HL-60/S4 (cell line): ENCODE measurements around the gene PODXL2.
"Not testable (repeated sequence)": the region's sequence is repeated elsewhere in the genome, so short reads cannot be mapped to it uniquely, and the experiment has no call there.

Source experiments
- in situ Hi-C: fragments of 300-500 bp; cut with MboI; formaldehyde crosslinking; loops from 2 replicates; pipeline ENCODE4 v1.14.3; 2022; ENCODE audit warnings: low sequenced_read_pairs

The PODXL2 gene

DNA sequence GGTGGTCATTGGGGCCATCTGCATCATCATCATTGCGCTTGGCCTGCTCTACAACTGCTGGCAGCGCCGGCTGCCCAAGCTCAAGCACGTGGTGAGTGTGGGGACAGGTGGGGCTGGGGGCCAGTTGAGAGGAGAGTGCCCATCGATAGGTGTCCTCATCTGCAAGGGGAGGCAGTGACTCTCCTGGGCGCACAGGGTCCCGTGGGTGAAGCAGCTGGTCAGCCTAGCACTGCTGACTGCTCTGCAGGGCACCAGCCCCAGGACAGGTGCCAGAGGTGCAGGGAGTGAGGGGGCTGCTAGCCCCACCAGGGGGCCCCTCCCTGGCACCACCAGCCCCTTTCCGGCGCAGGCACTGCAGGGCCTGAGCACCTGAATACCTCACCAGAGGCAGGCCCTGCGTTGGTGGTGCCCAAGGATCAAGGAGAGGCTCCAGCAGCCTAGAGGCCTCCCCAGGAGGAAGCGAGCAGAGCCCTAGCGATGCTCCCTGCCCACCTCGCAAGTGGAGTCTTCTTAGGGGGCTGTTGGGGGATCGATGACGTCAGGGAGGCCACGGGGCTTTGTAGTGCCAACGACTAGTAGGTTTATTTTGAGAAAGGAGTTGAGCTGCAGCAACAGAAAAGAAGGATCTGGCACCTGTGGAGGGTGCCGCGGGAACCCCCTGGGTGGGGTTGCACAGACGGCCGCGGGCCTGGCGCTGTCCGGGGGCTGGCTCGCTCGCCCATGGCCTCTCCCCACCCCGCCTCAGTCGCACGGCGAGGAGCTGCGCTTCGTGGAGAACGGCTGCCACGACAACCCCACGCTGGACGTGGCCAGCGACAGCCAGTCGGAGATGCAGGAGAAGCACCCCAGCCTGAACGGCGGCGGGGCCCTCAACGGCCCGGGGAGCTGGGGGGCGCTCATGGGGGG lies 42.8 kb downstream of the PODXL2 start:
- in situ Hi-C loops: loop anchor here (25.0 kb wide), 1 partner anchor 166 kb away; no protein-coding TSS in a partner anchor

DNA sequence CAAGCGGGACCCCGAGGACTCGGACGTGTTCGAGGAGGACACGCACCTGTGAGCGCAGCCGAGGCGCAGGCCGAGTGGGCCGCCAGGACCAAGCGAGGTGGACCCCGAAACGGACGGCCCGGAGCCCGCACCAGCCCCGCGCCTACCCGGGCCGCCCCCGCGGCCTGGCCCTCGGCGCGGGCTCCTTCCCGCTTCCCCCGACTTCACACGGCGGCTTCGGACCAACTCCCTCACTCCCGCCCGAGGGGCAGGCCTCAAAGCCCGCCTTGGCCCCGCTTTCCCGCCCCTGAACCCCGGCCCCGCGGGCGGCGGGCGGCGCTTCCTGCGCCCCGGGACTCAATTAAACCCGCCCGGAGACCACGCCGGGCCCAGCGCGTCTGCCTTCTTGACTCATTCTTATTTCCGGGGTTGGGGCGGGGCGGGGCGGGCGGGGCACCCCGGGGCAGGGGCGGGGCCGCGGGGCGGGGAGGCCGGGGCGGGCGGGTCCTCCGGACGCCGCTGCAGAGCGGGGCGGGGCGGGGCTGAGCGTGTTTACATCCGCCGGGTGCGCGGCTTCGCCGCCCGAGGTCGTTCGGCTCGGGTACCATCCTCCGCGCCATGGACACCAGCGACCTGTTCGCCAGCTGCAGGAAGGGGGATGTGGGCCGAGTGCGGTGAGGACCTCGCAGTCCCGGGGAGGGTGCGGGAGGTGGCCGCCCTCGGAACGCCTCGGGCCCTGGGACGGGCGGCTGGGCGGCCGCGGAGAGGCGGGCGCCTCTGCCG lies 43.6 kb downstream of the PODXL2 start, which contains the start of gene ABTB1:
ABTB1 (plus strand) TSS at position 524 of the 762 bp plus-strand sequence; CDS start at position 598, 74 bp downstream.
- in situ Hi-C loops: loop anchor here (25.0 kb wide), 1 partner anchor 165 kb away; no protein-coding TSS in a partner anchor

DNA sequence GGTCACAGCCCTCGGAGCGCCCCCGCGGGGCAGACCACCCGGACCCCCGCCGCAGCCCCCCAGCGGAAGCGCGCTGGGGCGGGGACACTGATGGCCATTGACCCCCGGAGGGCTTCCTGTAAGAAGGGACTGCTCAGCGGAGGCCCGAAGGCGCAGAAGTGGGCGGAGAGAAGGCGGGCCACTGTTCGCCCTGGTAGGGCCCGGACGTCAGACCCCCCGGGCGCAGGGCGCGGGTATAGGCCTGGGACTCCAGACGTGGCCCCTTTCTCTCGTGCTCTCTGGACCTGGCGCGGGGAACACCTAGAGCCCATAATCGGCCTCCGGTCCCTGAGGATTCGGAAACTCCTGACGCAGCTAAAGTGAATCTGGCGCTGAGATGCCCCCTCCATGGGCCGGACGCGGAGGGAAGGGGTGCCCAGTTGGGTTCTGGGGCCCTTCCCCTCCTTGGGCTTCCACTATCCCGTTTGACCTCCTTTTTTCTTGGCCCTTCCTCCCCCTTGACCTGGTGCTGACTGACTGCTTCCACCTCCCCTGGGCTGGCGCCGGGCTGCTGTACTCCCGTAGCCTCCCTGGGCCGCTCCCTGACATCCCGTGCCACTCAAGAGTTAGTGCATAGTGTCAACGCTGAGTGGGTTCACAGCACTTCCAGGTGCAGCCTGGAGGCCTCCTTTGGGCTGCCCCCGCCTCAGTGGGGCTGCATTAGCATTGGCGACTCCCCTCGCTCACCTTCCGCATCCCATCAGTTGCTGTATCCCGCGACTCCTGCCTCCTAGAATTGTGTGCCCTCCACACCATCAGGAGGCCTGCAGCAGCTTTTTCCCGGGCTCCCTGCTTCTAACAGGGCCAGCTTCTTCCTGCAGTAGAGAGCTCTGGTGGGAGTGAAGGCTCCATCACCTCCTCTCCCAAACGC lies 44.5 kb downstream of the PODXL2 start:
- in situ Hi-C loops: loop anchor here (25.0 kb wide), 1 partner anchor 164 kb away; no protein-coding TSS in a partner anchor

DNA sequence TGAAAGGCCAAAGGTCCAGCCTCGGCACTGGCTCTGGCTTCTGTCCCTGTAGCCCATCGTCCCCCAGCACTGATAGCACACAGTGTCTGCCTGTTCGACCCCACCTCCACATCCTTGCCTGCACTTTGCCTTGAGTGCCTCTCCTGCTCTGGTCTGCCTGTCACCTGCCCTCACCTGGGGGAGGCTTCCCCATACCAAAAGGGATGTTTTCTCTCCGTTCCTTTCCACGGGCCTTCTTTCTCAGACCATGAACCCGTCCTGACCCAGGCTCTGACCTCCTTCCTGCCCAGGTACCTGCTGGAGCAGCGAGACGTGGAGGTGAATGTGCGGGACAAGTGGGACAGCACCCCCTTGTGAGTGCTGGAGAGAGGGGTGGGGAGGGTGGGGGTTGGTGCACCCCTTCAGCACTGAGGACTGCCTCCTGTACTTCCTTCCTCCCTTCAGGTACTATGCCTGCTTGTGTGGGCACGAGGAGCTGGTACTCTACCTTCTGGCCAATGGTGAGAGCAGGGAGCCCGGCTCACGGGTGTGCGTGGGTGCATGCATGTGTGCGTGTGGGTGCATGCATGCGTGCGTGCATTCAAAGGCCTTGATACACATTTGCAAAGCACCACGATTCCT lies 45.2 kb downstream of the PODXL2 start:
- in situ Hi-C loops: loop anchor here (25.0 kb wide), 1 partner anchor 163 kb away; no protein-coding TSS in a partner anchor

DNA sequence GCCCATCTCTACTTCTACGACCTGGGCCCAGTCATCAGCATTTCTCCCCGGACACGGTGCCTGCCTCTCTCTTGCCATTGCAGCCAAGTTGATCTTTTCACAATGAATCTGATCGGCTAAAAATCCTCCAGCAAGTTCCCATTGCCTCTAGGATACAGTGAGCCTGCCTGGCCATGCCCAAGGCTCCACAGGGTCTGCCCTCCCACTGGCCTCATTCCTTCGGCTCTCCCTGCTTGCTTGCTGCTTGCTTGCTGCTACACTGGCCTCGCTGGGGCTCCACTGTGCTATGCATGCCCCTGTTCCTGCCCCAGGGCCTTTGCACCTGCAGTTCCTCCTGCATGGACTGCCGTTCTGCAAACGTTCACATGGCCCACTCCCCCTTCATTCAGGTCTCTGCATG lies 45.8 kb downstream of the PODXL2 start:
- in situ Hi-C loops: loop anchor here (25.0 kb wide), 1 partner anchor 163 kb away; no protein-coding TSS in a partner anchor

DNA sequence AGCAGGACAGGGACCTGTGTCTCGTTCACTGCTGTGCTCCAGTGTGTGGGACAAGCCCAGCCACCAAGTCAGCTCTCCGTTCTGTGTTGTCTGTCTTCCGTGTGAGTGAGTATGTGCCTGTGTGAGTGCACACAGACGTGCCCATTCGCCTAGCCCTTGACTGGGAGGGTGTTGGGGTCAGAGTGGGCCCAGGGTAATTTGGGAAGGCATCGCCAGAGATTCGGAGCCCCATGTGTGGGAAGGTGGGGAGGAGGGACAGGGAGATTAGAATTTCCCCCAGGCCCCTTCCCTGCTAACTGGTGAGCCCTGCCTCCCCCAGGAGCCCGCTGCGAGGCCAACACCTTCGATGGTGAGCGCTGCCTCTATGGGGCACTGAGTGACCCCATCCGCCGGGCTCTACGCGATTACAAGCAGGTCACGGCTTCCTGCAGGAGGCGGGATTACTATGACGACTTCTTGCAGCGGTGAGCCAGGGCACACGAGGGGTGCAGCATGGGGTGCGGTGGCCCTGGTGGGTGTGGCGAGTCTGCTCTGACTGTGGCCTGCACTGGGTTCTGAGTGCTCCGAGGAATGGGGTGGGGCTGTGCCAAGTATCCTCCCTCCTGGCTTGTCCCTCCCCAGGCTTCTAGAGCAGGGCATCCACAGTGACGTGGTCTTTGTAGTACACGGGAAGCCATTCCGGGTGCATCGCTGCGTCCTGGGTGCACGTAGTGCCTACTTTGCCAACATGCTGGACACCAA lies 46.8 kb downstream of the PODXL2 start:
- in situ Hi-C loops: no loop called here

DNA sequence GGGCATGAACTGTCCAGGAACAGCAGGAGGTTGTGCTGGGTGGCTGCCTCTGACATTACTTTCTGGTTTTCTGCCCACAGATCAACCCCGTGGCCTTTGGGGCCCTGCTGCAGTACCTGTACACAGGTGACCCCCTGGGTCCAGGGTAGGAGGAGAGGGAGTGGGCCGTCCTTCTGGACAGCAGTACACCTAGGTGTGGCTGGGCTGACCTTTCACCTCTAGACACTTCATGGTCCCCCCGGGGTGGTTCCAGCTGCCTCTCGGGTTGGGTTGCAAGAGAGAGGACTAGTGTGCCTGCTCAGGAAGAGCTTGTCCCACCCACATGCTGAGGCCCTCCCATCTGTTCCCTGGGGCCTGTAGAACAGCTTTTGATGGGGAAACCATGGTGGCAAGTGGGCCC lies 47.5 kb downstream of the PODXL2 start:
- in situ Hi-C loops: no loop called here

DNA sequence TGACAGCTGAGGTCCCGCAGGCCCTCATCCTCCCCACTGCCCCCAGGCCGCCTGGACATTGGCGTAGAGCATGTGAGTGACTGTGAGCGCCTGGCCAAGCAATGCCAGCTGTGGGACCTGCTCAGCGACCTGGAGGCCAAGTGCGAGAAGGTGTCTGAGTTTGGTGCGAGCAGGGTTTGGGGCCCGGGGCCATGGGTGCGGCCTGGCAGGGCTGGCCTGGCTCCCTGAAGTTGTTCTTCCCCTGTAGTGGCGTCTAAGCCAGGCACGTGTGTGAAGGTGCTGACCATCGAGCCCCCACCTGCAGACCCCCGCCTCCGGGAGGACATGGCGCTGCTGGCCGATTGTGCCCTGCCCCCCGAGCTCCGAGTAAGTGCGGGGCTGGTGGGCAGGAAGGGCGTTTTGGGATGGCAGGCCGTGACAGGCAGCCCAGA lies 48.0 kb downstream of the PODXL2 start:
- in situ Hi-C loops: no loop called here

DNA sequence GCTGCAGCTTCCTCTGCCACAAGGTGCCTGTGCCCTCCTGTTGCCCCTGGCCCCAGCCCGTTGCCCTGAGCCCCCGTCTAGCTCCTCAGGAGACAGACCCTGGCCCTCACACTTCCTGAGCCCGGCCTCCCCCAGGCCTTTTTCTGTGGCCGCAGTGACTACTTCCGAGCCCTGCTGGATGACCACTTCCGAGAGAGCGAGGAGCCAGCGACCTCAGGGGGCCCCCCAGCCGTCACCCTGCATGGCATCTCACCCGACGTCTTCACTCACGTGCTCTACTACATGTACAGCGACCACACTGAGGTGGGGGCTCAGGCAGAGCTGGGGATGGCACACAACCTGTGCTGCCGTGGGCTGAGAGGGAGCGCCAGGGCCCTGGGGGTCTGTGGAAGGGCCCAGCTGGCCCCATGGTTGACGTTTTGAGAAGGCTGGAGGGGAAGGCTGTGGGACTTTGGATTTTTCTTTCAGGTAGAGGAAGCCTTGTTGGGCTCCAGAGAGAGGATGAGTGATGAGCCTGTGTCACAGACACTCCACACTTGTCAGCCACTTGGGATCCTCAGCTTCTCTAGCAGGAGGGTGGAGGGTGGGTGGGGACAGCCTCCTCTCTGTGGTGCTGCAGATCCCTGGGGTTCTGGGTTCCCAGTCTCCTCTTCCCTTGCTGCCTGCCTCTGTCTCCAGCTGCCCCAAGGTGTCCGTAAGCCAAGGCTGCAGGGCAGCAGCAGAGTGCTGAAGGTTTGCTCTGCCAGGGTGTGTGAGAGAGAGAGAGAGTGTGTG lies 48.7 kb downstream of the PODXL2 start:
- in situ Hi-C loops: no loop called here

DNA sequence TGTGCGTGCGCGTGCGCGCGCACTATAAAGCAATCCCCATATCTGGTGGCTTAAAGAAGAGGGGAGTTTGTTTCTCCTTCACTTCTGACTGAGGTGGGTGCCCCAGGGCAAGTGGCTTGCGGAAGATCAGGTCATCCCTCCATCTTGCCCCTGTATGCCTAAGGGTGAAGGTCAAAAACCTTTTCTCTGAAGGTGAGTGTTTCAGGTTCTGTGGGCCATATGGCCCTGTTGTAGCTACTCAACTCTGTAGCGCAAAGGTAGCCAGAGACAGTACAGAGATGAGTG lies 49.3 kb downstream of the PODXL2 start:
- in situ Hi-C loops: no loop called here

DNA sequence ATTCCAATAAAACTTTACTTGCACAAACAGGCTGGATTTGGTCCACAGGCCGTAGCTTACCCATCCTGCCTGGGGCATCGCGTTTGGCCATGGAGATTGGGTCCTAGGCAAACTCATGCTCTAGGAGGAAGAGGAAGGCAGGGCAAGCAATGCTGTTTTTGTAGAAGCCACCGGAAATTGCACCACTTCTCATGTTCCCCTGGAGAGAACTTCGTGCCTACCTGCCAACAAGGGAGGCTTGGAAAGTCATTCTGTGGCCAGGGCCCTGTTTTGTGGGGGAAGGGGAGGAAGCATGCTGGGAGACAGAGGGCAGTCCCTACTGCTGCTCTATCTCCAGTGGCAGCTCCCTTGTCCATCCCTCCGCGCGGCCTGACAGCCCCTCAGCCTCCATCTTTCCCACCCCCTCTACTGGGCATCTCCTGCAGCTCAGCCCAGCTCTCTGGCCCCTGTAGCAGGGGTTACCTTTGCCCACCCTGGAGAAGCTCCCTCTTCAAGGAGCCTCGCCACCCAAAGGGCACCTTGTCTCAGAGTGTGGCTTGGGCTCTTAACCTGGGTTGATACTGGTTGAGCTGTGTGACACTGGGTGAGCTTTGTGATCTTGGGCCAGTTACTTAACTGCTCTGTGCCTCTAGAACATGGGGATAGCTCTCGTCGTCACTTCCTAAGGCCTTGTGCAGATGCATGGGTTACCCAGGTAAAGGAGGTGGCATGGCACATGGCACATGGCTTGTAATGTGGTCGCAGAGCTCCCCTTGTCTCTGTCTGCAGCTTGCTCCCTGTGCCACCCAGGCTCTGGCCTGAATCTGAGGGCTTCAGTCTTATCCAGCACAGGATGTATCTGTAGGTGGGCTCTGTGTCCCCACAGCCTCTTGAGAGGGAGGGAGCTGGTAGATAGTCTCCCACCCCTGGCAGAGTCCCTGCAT lies 49.9 kb downstream of the PODXL2 start:
- in situ Hi-C loops: no loop called here

DNA sequence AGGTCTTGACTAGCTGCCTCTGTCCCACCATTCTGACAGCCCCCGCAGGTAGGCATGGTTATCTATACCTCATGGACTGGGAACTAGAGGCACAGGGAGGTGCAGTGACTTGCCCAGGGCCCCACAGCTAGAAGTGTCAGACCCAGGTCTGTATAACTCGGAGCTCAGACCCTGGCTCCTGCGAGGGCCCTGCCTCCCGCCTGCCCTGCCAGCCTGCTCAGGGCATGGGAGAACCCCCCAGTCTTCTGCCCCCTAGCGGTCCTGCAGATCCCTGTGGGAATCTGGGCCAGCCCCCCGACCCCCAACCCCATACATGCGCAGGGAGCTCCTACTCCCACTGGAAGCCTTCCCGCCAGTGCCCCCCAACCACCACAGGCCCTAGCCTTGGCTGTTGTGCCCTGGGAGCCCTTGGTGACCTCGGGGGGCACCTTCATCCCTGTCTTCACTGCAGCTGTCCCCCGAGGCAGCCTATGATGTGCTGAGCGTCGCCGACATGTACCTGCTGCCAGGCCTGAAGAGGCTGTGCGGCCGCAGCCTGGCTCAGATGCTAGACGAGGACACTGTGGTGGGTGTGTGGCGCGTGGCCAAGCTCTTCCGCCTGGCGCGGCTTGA lies 50.7 kb downstream of the PODXL2 start:
- in situ Hi-C loops: no loop called here

DNA sequence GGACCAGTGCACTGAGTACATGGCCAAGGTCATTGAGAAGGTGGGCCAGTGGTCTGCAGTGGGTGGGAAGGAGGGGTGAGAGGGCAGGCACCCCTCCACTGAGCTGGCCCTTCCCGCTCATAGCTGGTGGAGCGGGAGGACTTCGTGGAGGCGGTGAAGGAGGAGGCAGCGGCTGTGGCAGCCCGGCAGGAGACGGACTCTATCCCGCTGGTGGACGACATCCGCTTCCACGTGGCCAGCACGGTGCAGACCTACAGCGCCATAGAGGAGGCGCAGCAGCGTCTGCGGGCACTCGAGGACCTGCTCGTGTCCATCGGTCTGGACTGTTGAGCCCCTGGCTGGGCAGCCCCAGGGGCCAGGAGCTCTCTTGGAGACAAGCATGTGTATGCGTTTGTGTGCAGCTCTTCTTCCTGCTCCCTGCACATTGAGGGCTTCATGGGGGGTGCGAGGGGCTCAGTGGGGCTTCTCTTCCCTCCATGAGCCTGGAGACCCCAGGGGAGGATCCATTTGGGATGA lies 51.2 kb downstream of the PODXL2 start:
- in situ Hi-C loops: no loop called here

DNA sequence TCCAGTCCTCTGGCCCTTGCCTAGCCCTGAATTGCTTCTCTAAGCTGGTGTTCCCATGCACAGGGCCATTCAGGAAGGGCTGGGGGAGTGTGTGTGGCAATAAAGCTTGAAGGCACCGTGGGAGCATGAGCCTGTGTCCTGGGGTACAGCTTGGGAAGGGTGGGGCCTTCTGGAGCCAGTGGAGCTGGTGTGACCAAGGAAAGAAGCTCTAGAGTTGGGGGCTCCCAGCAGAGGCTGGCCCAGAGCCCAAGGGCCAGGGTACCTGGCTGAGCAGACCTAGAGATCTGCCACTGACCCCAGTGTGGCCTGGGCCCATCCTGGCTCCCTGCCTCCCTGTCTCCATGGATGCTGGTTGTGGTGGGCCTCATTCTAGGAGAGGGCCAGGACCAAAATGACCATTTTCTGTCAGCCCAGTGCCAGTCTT lies 51.8 kb downstream of the PODXL2 start:
- in situ Hi-C loops: no loop called here

DNA sequence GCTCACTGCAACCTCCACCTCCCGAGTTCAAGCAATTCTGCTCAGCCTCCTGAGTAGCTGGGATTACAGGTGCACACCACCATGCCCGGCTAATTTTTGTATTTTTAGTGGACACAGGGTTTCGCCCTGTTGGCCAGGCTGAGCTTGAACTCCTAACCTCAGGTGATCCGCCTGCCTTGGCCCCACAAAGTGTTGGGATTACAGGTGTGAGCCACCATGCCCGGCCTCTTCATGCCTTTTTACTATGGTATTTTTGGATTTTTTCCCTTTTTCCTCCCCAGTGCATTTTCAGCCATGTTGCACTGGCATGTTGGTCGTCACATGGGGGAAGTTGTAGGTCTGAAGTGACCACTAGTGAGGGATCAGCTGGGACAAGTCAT lies 53.2 kb downstream of the PODXL2 start:
- in situ Hi-C loops: not testable (repeated sequence)

DNA sequence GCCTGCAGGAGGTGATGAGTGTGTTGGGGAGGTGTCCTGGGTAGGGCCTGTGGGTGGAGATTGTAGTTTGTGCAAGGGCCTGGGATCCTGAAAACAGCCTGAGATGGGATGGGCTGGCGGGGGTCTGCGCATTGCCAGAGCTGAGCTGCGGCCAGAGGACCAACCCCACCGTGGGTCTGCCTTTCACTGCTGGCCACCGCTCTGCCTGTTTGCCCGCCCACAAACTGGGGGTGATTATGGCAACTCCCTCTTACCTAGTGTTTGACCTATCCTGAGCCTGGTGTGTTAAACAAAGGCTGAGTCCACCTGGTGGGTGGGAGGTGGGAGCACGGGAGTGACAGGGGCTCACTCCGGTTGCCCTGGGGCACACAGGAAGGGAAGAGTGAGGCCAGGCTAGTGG lies 53.6 kb downstream of the PODXL2 start:
- in situ Hi-C loops: no loop called here
